Measurements from ENCODE around the gene FBN1. TPM values are rescaled to one million over a fixed set of nuclear protein-coding genes. Genes with fewer than 3 reads are reported as not detected.

The FBN1 gene
- total RNA-seq, 4 donors from 2014 or later: 153 to 266 (median 203) TPM

DNA sequence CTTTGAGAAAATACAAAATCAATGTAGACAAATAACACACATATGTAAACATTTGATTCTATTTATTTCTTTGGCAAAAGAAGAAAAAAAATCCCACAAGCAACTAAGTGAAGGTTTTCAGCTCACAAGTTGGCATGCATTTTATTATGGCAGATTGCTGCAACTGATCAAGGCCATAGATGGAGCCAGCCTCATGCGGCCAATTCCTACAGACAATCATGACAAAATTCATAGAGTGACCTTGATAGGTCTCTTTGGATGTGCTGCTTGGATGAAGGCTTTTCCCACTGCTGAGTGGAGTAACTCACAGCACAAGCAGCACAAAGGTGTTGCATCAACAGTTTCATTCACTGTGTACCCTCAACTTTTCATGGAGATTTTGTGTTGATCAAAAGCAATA lies 22.1 kb downstream of the FBN1 start:
- no peak for ATAC-seq
- no peaks in the 10 kb centered on the region for H3K9me3 ChIP-seq
- WGBS, 2 donors (ENCODE audit: low coverage in 1 of 2): 100% methylated on average over 1 of the region's 1 CpG; no CpG with 5 or more reads in 1 of the 2 donors
- peaks cover 8 to 97% (median 25%) of the 10 kb centered on the region in 3 donors for H3K4me1 ChIP-seq
- TF ChIP-seq POLR2AphosphoS5 (IDR thresholded peaks at IDR 0.05): no peak
- no peak for TF ChIP-seq POLR2A (IDR thresholded peaks at IDR 0.05)
- no peak for TF ChIP-seq EP300 (IDR thresholded peaks at IDR 0.05)
- no peak for TF ChIP-seq CTCF (IDR thresholded peaks at IDR 0.05)
- no peak overlapping the region for H3K27ac ChIP-seq
- H3K36me3 ChIP-seq: no peaks in the 10 kb centered on the region
- H3K27me3 ChIP-seq: no peaks in the 10 kb centered on the region
- H3K4me3 ChIP-seq: no peak overlapping the region

GRCh38 chr15:48622237-48622636 lies 23.3 kb downstream of the FBN1 start:
- H3K4me1 ChIP-seq: peaks cover 9 to 97% (median 32%) of the 10 kb centered on the region in 3 donors
- H3K4me3 ChIP-seq: no peak overlapping the region
- no peaks in the 10 kb centered on the region for H3K36me3 ChIP-seq
- H3K27ac ChIP-seq: peak overlapping the region; percentile 11 to 50 (median 29)
- no peaks in the 10 kb centered on the region for H3K9me3 ChIP-seq
- WGBS, 2 donors (ENCODE audit: low coverage in 1 of 2): 41 to 100% methylated on average over 1 to 2 of the region's 2 CpGs
- peak; percentile 61 for ATAC-seq
- TF ChIP-seq POLR2A (IDR thresholded peaks at IDR 0.05): no peak
- TF ChIP-seq EP300 (IDR thresholded peaks at IDR 0.05): no peak
- TF ChIP-seq CTCF (IDR thresholded peaks at IDR 0.05): no peak
- TF ChIP-seq POLR2AphosphoS5 (IDR thresholded peaks at IDR 0.05): no peak
- no peaks in the 10 kb centered on the region for H3K27me3 ChIP-seq

DNA sequence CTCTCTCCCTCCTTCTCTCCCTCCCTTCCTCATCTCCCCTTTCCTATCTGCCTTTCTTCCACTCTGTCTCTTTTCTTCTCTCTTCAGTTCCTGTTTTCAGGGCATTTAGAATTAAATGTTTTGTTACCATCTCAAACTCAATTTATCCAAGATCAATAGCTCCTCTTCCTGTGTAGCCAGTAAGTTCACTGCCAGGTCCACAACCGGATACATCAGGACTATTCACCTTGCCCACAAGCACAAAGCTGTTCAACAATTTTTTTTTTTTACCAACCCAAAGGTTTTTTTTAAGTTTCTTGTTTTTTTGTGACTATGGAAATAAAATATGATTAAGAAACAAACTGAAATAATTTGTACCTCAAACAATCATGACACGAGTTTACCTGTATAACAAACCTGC lies 26.1 kb downstream of the FBN1 start:
- Histone ChIP-seq H3K9me3 (no peaks in the 10 kb centered on the region), H3K36me3 (no peaks in the 10 kb centered on the region), H3K27me3 (no peaks in the 10 kb centered on the region), H3K4me3 (no peak overlapping the region), H3K27ac (peak overlapping the region in 2 of 4 donors; percentile 77), H3K4me1 (peaks cover 15 to 97% (median 25%) of the 10 kb centered on the region in 3 donors)
- WGBS, 2 donors (ENCODE audit: low coverage in 1 of 2): 85 to 100% methylated on average over 2 of the region's 2 CpGs
- TF ChIP-seq POLR2AphosphoS5 (IDR thresholded peaks at IDR 0.05) (no peak), POLR2A (IDR thresholded peaks at IDR 0.05) (no peak), EP300 (IDR thresholded peaks at IDR 0.05) (no peak), CTCF (IDR thresholded peaks at IDR 0.05) (no peak)
- no peak for ATAC-seq

DNA sequence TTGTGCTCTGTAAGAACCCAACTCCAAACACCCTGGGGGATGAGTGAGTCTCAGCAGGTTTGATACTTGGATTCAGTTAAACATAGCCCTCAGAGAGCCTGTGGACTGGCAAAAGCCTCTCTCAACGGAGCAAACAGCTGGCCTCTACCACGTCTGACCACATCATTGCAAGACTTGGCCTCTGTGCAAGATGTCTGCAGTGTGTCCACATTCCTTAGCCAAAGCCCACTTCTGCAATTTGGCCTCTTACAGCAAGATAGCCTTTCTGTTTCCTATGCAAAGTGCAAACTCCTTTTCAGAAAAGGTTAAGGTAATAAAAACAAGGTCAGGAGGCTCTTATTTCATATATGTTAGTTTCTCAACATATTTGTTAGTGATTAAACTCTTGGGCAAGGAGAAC lies 27.9 kb downstream of the FBN1 start:
- 36% methylated on average over 2 of the region's 2 CpGs; no CpG with 5 or more reads in 1 of the 2 donors for WGBS, 2 donors (ENCODE audit: low coverage in 1 of 2)
- Histone ChIP-seq H3K36me3 (no peaks in the 10 kb centered on the region), H3K9me3 (no peaks in the 10 kb centered on the region), H3K27ac (peak overlapping the region; percentile 51 to 77 (median 66)), H3K4me3 (no peak overlapping the region), H3K4me1 (peaks cover 15 to 97% (median 23%) of the 10 kb centered on the region in 3 donors), H3K27me3 (no peaks in the 10 kb centered on the region)
- ATAC-seq: peak; percentile 83
- TF ChIP-seq POLR2A (IDR thresholded peaks at IDR 0.05) (no peak), POLR2AphosphoS5 (IDR thresholded peaks at IDR 0.05) (peak; percentile 47)

- H3K36me3 ChIP-seq: peaks cover 0 to 2% of the 10 kb centered on the region in 2 donors
- H3K9me3 ChIP-seq: no peaks in the 10 kb centered on the region
- 4 to 28% methylated on average over 2 of the region's 2 CpGs for WGBS, 2 donors (ENCODE audit: low coverage in 1 of 2)
- peak overlapping the region in 3 of 4 donors; percentile 75 to 77 (median 77) for H3K27ac ChIP-seq
- H3K4me3 ChIP-seq: no peak overlapping the region
- H3K27me3 ChIP-seq: no peaks in the 10 kb centered on the region
- TF ChIP-seq EP300 (IDR thresholded peaks at IDR 0.05): no peak
- no peak for TF ChIP-seq CTCF (IDR thresholded peaks at IDR 0.05)
- TF ChIP-seq POLR2A (IDR thresholded peaks at IDR 0.05): no peak
- no peak for TF ChIP-seq POLR2AphosphoS5 (IDR thresholded peaks at IDR 0.05)
- no peak for ATAC-seq
- H3K4me1 ChIP-seq: peaks cover 14 to 97% (median 20%) of the 10 kb centered on the region in 3 donors
Observed at GRCh38 chr15:48616216-48616615, 29.3 kb downstream of the FBN1 start.
